ENCODE data around the gene LSAMP.

DNA sequence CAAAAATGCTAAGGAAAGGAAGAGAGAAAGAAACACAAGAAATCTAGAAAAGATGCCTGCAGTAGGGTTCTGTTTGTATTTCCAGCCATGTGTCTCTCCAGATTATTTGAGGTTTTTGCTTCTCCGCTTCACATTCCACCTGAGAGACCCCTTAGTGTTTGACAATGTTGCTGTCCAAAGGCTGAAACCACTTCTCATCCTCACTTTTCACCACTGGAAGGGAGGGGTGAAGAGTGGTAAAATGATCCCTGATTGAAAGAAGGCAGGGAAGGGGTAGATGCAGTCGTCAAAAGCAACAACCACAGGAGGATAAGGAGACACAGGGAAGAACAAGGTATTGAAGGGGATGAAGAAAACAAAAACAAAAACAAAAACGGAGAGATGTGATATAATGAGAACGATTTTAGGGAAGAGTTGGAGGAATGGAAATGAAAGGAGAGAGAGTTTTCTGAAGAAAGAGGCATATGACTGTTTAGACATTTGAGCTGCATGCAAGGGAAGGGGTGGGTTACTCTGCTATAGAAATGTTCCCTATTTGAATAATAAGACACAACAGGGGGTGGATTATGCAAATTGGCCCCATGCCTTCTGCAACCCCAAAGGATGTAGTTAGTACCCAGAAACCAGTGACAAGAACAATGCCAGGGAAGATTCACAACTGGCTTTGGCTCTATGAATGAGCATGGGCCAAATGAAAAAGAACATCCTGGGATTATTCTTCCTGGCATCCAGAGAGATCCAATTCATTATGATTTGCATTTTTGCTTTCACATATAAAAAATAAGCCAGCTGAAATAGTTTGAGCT lies 586.1 kb downstream of the LSAMP start:
- TF ChIP-seq CTCF (IDR thresholded peaks at IDR 0.05) (no peak), EZH2phosphoT487 (IDR thresholded peaks at IDR 0.05) (no peak), EZH2 (IDR thresholded peaks at IDR 0.05) (no peak)

Measured in neural progenitor cell (in vitro differentiated cells).